ENCODE results near the gene TMEM212.

DNA sequence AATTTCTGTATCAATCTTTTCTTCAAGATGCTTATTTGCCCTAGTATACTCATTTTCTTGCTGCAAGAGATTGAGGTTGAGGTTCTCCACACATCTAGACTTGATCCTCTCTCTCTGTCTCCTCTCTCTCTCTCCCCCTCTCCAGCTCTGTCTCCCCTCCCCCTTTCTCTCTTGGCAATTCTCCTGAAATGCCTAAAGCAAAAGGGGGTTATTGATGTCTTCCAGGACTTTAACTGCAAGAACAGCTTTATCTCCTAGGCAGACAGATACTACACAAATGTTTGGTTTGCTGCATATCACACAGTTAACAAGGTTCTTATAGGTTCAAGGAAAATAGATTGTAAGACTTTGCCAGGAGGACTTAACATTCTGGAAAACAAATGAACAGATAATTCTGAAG is 52.1 kb downstream of the TMEM212 start:
- TF ChIP-seq GATA3 (IDR thresholded peaks at IDR 0.05; ENCODE audit: low read depth, low read length) (no peak), GATA2 (IDR thresholded peaks at IDR 0.05; ENCODE audit: low read depth, low read length) (no peak)

Measured in SH-SY5Y (cell line).